GM18873 (cell line): ENCODE results near the gene PLEKHN1.

Experiments used
- ATAC-seq: cut with Tn5 transposase; IDR thresholded peaks from one replicate; pipeline ENCODE4 v1.9.1; 2021; ENCODE audit warnings: mild to moderate bottlenecking, moderate library complexity, moderate number of reproducible peaks; ENCODE audit not compliant: unreplicated experiment, low FRiP score

PLEKHN1 gene

DNA sequence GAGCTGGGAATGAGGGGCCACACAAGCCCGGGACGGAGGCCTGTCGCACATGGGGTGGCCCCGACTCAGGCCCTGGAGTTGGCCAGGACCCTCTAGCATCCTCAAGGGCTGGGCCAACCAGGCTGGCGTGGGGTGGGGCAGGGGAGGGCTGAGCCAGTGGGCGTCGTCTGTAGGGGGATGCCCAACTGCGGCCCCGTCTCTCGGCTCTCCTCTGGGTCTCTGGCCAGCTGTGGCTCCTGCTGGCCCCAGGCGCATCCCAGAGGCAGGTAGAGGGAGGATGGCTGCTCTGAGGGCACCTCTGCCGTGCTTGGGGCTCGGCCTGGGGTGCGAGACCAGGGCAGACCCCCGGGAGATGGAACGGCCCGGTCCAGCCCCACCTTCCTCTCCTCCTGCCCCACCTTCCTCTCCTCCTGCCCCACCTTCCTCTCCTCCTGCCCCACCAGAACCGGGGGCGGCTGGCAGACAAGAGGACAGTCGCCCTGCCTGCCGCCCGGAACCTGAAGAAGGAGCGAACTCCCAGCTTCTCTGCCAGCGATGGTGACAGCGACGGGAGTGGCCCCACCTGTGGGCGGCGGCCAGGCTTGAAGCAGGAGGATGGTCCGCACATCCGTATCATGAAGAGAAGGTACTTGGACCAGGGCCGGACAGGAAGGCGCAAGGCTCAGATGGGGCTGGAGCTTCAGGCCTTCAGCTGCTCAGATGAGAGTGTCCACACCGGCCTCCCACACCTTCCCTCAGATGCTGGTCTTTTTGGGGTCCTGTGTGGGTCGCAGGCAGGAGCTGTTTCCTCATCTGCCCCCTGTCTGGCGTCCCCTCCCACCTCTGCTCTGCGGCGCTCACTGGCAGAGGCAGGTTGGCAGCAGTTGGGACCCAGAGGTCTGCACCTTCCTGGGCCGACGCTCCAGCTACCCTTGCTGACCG, 36.3 kb upstream of the PLEKHN1 start:
- no peak for ATAC-seq

DNA sequence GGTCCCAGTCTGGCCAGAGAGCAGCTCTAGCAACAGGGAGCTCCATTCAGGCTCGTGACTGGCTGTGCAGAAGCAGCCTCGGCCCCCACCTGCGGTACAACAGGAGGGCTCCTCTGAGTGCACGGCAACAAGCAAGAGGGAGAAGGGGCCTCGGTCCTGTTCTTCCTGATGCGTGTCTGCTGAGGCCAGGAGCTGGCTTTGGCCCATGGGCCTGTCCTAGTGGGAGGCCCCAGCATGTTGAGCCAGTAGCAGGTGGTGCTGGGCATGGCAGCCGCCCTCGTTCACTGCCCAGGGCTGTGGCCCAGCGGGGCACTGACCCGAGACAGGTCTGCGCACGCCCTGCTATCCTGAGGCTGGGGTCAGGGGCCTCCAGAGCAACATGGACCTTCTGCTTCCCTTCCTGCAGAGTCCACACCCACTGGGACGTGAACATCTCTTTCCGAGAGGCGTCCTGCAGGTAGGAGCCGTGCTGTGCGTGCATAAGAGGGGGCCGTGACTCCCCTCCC, 35.6 kb upstream of the PLEKHN1 start:
- ATAC-seq = no peak

DNA sequence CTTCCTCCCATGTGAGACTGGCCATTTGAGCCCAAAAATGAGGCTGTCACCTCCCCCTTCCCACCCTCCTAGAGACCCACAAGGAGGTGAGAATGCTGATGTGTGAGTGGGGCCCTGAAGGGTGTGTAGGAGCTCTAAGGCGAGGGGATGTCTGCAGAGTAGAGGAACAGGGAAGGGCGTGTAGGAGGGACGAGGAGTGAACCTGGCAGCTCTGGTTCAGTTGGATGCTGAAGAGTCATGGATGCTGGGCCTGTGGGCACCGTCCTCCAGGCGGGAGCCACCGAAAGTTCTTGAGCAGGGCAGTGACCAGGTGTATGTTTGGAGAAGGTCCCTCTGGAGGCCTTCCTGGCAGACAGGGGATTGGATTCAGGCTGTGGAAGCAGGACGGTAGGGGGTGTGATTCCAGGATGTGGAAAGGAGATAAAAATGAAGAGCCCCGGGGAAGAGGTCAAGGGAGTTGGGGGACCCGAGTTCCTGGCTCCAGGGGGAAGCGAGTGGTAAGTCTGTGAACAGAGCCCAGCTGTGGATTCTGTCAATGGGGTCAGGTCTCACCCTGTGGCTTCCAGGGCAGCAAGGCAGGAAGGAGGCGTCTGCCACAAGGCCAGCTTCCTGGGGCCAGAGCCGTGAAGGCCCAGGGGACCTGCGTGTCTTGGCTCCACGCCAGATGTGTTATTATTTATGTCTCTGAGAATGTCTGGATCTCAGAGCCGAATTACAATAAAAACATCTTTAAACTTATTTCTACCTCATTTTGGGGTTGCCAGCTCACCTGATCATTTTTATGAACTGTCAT, 34.7 kb upstream of the PLEKHN1 start:
- ATAC-seq = no peak

DNA sequence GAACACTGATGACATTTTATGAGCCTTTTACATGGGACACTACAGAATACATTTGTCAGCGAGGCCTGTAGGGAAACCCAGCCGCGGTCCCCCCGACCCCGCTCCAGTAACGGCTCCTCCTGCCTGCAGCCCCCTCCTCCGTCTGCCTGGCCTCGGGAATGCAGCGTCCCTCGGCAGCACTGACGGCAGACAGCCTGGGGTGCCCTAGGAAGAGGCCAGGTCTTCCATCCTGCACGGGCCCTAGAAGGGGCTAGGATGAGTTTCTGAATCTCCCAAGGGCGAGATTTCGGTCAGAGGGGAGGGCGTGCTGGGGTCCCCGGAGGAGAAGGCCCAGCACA, 34.1 kb upstream of the PLEKHN1 start:
- no peak for ATAC-seq

DNA sequence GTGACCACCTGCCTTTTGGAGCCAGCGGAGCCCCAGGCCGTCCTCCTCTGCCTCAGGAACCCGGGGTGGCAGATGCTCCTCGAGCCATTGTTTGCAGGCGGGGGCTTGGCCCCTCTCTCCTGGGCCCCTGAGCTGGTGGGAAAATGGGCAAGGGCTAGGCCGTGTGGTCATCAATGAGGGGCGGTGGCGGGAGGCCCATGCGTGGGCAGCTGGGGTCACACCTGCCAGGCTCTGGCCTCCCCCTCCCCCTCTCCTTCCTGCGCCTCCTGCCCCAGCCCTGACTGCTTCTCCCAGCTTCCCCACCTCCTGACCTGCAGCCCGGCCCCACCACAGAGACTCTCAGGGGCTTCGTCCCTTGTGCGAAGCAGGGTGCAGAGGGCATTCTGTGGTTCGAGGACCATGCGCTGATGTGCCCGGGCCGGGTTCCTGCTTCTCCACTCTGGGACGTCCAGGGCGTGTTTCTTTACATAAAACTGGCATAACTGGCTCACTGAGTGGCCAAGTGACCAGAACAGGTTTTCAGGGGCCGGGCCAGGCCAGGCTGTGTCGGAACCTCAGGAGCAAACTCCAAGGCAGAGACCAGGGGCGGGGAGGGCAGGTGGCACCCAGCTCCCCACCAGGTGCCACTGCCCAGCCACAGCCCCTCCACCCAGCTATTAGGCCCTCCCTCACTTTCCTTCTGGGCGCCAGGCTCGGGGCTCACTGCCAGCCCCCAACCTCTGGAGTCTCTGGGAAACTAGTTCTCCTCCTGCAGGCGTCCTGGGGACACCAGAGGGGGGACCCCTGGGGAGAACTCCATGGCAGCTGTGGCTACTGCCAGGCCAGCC, 33.3 kb upstream of the PLEKHN1 start:
- ATAC-seq = no peak

DNA sequence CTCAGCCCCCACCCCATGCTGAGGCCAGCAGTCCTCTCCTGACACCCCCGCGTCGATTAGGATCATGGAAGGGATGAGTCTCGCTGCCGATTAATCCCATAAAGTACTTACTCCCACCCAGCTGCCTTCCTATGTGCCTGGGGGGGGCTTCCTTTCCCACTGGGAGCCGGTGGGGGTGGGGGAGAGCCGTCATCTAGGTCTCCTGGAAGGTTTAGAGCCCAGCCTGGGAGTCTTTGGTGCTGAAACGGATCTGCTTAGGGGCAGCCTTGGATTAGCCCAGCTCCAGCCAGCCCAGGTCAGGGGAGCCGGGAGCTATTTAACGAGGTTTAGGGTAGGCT, 32.7 kb upstream of the PLEKHN1 start:
- no peak for ATAC-seq

DNA sequence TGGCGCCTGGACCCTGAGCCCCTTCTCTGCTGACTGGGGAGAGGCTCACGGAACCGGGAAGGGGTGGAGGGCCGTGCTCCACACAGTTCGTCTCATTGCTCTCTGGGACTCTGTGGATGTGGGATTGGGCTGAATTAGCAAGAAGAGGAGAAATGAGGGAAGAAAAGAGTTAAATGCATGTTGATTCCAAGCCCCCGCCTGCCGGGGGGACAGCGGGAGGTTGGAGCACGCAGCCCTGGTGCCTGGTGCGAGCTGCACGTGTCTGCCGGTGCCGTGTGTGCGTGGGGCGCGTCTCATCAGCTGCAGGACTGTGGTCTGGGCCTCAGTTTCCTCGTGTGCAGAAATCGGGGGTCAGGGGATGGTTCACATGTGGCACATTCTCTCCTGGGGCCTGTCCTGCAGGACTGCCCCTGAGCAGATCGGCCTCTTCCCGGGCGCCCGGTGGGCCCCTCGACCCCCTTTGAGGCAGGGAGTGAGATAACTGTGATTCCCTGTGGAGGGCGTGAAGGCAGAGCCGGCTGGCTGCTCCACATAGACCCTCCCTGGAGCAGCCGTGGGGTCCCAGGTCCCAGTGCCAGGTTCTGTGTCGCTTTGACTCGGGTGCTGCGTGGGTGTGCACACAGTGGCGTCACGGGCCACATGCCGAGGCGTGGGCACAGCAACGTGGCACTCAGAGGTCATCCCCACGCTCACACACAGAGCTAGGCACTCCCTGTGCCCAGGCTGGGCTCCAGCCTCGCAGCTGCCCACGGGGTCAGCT, 31.1 kb upstream of the PLEKHN1 start:
- ATAC-seq = no peak

DNA sequence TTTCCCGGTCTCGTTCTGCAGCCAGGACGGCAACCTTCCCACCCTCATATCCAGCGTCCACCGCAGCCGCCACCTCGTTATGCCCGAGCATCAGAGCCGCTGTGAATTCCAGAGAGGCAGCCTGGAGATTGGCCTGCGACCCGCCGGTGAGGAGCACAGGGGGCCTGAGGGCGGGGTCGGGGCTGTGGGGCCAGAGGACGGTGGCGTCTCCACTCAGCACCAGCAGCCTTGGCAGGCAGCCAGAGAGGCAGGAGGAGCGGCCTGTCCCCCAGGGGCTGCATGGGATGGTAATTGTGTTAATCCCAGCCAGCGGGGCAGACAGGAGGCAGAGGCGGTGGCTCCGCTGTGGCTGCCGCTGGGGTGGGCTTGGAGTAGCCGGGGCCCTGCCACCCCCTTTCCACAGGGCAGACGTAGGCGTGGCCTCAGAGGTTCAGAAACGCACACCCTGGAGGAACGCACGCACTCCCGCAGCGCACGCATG, 30.5 kb upstream of the PLEKHN1 start:
- no peak for ATAC-seq

DNA sequence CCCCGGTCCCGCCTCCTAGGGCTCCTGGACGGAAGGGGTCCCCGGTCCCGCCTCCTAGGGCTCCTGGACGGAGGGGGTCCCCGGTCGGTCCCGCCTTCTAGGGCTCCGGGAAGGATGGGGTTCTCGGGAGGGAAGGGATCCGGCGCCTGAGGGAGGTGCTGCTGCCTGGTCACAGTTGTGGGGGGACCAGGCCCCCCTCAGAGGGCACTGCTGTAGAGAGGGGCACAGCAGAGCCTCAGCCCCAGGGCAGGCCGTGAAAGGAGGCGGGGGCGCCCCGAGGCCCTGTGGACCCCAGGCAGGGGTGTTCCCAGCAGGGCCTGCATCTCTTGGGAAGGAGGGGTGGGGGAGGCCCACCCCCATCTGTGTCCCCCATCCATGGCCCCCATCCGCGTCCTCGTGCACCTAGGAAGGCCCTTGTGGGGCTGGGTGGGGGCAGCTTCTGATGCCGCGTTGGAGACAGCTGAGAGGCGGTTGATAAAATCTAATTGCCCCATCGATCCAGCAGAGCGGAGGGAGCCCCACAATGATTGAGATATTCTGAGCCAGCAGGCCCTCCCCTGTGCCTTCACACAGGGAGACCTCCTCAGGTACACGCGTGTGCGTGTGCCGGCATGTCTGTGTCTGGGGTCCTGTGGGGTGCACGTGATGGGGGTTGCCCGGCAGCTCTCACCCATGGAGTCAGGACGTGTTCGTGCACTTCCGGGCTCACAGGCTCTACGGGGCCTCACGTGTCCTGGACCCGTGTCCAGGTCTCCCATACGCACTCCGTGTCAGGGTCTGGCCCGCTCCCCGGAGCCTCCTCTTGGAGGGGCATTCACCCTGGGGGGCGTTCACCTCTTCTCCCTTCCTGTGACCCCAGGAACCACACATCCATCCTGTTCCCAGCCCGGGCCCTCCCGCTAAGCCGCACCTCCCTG, 29.7 kb upstream of the PLEKHN1 start:
- no peak for ATAC-seq

DNA sequence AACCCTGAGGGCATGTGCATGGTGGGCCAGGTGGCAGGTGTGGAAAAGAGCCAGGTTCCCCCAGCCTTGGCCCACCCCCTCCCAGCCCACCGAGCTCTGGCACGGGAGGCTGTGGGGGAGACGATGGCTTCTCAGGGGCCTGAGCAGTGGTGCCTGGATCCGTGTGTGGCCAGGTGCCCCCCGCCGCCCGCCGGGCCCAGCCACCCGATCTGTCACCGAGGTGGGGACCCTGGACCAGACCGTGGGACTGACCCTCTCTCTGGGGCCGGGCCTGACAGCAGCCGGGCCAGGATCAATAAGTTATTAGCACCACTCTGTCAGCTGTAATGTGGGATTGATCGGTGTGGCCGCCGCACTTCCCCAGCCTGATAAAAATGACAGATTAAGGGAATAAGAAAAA, 28.8 kb upstream of the PLEKHN1 start:
- no peak for ATAC-seq

DNA sequence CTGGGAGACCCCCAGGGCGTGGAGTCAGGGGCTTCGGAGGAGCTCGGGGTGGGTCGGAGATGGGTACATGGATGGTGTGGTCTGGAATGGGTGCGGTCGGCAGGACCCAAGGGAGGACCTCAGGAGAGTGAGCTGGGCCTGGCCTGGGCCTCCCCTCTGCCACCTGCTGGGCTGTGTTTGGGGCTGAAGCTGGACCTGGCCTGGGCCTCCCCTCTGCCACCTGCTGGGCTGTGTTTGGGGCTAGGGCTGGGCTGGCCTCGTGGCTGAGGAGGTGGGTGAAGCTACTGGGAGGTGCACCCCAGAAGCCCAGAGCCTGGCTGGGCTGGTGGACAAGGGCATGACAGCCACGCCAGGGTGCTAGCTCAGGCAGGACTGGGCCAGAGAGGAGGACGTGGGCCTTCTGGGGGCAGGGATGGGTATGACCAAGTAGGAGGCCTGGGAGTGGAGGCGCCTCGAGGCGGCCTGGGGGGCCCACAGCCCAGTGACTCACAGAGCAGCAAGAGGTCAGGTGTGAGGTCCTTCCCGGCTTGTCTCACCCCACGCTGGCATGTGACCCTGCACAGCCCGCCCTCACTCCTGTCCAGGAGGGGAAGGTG, 28.1 kb upstream of the PLEKHN1 start:
- no peak for ATAC-seq

DNA sequence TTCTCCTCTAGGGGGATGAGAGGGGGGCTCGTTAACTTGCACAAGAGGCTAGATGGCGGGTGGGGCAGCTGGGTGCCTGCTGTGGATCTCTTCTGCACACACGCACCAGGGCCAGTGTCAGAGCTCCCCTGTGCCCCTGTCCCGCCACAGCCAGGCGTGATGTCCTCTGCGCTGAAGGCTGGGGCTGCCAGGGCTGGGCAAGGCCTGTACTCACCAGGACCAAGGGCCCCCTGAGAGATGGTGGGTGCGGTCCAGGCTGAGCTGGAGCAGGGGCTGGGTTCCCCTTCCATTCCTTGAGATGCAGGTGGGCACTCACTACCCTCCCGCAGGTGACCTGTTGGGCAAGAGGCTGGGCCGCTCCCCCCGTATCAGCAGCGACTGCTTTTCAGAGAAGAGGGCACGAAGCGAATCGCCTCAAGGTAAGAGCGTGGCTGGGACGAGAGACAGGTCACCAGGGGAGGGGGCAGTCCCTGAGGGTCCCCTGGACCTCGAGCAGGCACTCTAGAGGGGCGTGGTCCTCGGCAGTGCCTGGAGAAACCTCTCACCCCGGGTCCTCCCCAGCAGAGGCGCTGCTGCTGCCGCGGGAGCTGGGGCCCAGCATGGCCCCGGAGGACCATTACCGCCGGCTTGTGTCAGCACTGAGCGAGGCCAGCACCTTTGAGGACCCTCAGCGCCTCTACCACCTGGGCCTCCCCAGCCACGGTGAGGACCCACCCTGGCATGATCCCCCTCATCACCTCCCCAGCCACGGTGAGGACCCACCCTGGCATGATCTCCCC, 27.4 kb upstream of the PLEKHN1 start:
- no peak for ATAC-seq

DNA sequence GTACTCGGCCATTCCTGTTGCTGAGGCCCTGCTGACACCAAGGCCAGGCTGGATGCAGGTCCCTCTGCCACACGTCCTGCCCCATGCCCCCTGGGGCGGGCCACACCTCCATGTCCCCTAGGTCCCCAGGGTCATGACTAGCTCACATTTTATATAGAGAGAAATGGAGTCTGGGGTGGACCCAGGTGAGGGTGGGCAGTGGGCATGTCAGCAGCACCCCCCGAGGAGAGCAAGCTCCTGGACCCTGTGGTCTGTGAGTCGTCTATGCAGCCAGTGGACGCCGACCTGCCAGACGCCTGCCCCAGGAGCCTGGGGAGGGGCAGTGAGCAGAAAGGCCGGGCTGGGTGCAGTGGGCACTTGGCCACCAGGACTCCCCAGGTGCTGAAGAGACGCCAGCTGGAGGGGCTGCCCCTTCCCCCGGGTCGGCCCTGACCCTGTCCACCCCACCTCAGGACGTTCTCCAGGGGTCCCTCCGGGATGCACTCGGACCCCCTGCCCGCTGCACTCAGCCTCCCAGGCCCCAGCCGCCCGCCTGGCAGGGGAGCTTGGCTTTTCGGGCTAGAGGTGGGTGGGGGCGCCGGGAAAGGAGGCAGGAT, 26.7 kb upstream of the PLEKHN1 start:
- no peak for ATAC-seq

DNA sequence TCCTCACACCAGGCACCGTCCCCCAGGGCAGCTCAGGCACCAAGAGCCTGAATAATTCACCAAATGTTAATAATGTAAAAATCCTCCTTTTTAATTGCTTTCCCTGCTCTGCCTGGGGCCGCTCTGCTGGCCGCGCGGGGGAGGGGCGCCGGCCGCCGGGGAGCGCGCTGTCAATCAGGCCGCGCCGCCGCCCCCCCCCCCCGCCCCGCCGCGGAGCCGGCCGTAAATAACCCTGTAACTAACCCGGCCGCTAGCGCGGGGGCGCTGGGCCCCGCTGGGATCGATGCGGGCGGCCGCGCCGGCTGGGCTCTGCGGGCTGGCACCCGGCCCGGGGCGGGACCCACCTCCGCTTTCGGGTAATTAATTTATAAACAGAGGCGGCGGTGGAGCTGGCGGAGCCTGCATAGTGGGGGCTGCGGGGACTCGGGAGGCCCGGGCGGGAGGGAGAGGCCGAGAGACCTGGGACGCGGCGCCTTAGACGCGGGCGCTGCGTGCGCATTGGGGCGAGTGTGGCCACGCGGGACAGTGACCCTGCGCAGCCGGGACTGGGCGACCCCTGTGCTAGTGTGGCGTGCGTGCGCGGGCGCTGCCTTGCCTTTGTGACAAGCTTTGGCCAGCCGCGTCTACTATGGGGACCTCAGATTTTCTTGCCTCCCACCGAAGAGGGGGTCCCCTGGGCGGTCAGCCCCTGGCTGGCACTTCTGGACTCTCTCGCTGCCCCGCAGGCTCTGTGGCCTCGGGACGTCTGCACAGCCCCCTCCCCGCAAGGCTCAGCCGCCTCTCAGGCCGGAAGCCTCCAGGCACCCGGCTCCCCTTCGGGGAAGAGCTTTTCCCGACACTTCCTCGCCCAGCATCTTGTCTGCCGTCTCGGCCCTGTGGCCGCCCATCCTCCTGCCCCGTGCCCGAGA, 25.9 kb upstream of the PLEKHN1 start:
- ATAC-seq = no peak

DNA sequence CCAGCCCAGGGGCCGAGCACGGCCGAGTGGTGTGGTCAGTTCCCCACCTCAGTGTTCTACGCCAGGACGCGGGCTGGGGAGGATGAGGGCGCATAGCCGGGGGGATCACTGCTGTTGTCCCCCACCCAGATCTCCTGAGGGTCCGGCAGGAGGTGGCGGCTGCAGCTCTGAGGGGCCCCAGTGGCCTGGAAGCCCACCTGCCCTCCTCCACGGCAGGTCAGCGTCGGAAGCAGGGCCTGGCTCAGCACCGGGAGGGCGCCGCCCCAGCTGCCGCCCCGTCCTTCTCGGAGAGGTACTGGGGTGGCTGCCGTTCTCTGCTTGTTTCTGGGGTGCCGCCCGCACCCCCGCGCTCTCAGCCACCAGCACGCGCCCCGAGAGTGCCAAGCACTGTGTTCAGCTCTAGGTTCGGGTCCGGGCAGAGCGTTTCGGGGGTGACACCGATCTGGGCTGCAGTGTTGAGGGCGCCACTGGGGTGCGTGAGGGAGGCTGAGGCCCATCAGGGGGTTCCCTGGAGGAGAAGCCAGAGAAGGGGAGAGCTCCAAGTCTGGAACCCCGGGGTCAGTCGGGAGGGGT, 25.2 kb upstream of the PLEKHN1 start:
- ATAC-seq = no peak
